HUES48 (cell line): Measurements from ENCODE around the gene DIP2C.

Experiments
- H3K27ac ChIP-seq: one replicate; pipeline ENCODE4 v1.7.0; 2013; ENCODE audit warnings: low read depth, low read length, inconsistent platforms
- H3K27me3 ChIP-seq: 2 replicates; pipeline ENCODE4 v1.6.1; 2013; ENCODE audit warnings: mild to moderate bottlenecking, low read length; ENCODE audit not compliant: control insufficient read depth, insufficient read depth
- H3K36me3 ChIP-seq: 2 replicates; pipeline ENCODE4 v1.6.1; 2013; ENCODE audit warnings: low read length; ENCODE audit not compliant: control insufficient read depth, insufficient read depth
- H3K4me1 ChIP-seq: 2 replicates; pipeline ENCODE4 v1.6.1; 2013; ENCODE audit warnings: mild to moderate bottlenecking, low read length; ENCODE audit not compliant: control insufficient read depth, insufficient read depth
- H3K4me3 ChIP-seq: 2 replicates; pipeline ENCODE4 v1.5.1; 2013; ENCODE audit warnings: mild to moderate bottlenecking, low read depth, low read length
- H3K9ac ChIP-seq: 2 replicates; pipeline ENCODE4 v1.6.1; 2013; ENCODE audit warnings: mild to moderate bottlenecking, low read depth, low read length, moderate library complexity
- H3K9me3 ChIP-seq: 2 replicates; pipeline ENCODE4 v1.6.1; 2013; ENCODE audit warnings: low read length; ENCODE audit not compliant: control insufficient read depth, insufficient read depth

The DIP2C gene

DNA sequence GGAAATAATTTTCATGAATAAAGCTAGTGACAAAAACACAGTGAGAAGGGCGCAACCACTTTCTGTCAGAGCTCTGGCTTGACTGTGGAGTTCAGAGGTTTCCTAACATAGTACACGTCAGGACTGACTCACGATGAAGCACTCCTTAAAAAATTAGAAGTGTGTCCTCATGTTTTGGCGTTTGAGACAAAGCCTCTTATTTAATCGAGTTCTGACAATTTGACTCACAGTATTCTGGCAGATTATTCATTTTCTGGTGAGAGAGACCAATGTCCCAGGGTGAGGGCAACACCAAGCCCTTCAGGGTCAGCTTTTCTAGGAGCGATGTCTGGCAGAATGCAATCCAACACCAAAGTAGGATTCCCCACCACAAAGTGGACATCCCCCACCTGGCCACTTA lies 108.7 kb downstream of the DIP2C start:
- H3K27ac ChIP-seq: no peak overlapping the region
- H3K4me1 ChIP-seq: no peaks in the 10 kb centered on the region

DNA sequence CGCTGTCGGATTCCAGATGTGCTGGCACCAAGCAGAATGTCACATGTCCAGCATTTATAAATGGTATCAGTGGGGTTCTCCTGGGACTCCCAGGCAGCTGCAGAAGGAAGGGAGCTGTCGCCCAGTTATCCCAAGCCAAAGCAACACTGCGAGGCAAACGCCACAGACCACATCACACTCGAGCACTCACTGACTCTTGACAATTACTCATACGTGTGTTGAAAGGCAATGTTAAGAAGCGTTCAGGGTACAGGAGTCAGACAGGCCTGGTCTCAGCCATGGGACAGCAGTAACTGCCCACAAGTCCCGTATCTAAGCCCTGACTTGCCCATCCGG lies 113.4 kb downstream of the DIP2C start:
- no peak overlapping the region for H3K27ac ChIP-seq
- H3K36me3 ChIP-seq: no peaks in the 10 kb centered on the region
- no peak overlapping the region for H3K4me3 ChIP-seq
- no peak overlapping the region for H3K9ac ChIP-seq
- no peaks in the 10 kb centered on the region for H3K9me3 ChIP-seq
- H3K4me1 ChIP-seq: no peaks in the 10 kb centered on the region
- no peaks in the 10 kb centered on the region for H3K27me3 ChIP-seq

More for the DNA sequence above, 108.7 kb downstream of the DIP2C start:
- Histone ChIP-seq H3K27me3 (no peaks in the 10 kb centered on the region), H3K36me3 (no peaks in the 10 kb centered on the region), H3K9me3 (no peaks in the 10 kb centered on the region), H3K9ac (no peak overlapping the region), H3K4me3 (no peak overlapping the region)

DNA sequence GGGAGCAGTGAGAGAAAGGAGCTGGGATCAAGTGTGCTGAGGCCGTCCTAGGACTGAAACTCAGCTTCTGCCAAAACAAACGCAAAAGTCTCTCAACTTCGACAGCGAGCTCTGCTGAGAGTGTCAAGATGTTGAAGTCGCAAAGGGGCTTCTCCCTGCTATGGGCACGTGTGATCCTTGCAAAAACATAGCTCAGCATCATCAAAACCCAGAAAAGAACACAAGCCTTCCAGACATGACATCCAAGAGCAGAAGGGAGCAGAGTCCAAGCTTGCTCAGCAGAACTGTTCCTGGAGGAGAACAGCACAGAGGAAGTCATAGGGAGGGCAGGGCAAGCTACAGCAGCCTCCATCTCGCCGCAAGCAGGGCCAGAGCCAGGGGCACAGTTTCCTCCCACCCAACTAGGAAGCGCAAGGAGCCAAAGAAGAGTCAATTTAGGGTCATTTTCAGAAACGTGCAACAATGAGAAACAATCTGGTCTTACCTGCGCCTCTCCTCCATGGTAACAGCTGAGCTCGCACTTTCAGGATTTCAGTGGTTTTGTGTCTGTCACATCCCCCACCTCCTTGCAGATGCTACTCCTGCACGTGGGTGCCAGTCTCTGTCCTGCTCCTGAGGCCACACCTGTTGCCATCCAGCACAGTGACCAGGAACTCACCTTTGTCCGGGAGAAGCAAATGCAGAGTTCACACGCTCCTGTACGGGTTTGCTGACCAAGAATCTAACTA lies 113.9 kb downstream of the DIP2C start:
- Histone ChIP-seq H3K36me3 (no peaks in the 10 kb centered on the region), H3K9me3 (no peaks in the 10 kb centered on the region), H3K27me3 (no peaks in the 10 kb centered on the region), H3K4me1 (no peaks in the 10 kb centered on the region), H3K4me3 (no peak overlapping the region), H3K27ac (no peak overlapping the region), H3K9ac (no peak overlapping the region)

DNA sequence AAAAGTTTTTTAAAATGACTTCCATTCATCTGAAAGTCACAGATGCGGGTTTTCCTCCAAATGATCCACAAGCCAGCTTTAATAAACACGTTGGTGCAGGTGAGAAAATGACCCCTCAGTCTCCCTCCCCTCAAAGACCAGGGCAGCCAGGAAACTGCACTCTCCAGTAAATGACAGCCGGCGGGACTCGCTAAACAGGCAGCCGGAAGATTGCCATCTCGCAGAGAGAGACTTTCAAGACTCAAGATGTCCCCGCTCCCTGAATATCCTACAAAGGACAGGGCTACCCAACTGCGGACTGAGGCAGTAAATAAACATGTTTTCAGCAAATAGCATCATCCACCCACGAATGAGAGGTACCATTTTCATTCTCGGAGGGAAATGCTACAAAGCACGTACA lies 116.8 kb downstream of the DIP2C start:
- Histone ChIP-seq H3K4me1 (no peaks in the 10 kb centered on the region), H3K9ac (no peak overlapping the region)

DNA sequence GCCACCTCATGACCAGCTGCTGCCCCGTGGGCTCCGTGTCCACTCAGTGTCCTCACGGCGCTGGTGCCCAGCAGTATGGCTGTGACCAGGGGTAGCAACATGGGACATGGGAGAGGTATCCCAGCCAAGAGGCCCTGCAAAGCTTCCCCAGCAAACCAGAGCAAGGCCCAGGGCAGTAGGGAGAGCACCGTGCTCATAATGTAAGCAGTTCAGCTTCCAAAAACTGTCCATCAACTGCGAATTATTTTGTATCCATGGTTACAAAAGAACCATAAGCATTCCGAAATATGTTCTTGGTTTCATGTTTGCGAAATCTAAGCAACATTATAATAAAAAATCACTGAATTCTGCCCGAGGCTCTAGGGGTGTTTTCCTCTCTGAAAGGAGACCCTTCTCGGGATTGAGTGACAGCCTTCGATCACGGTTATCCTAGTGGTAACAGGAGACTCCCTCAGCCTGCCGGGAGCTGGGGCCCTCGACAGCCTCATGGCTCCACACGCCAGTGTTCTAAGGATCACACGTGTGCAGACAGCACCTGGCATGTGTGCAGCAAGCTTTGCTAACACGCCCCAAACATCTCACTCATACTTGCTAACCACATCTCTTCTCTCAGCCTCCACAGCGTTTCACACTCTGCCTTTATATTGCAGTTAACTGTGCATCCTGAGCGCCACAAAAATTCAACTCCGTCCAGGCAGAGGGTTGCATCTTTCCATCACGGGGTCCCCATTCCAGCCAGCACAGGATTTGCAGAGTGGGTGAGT lies 117.6 kb downstream of the DIP2C start:
- Histone ChIP-seq H3K27me3 (no peaks in the 10 kb centered on the region), H3K27ac (no peak overlapping the region), H3K4me1 (no peaks in the 10 kb centered on the region), H3K9me3 (no peaks in the 10 kb centered on the region), H3K9ac (no peak overlapping the region), H3K4me3 (no peak overlapping the region), H3K36me3 (no peaks in the 10 kb centered on the region)

More for the DNA sequence above, 116.8 kb downstream of the DIP2C start:
- H3K36me3 ChIP-seq: no peaks in the 10 kb centered on the region
- H3K4me3 ChIP-seq: no peak overlapping the region
- H3K9me3 ChIP-seq: no peaks in the 10 kb centered on the region
- no peak overlapping the region for H3K27ac ChIP-seq
- H3K27me3 ChIP-seq: no peaks in the 10 kb centered on the region

DNA sequence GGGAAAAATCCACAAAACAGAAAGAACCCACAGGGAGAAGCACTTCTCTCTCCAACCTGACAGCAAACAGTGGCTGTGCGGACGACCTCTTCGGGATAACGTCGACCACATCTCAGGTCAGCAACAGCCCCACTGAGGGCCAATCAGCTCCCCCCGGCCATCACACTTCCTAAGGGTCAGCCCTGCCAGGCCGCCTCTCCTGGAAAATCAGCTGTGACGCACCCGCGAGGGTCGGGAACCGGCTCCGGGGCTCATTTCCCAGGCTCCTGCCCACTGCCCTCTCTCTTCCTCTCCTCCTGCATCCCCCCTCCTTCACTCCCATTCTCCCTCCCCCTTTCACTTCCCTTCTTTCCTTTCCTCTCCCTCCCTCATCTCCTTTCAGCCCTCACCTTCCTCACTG lies 118.3 kb downstream of the DIP2C start:
- Histone ChIP-seq H3K9ac (no peak overlapping the region), H3K27ac (no peak overlapping the region), H3K27me3 (no peaks in the 10 kb centered on the region), H3K36me3 (no peaks in the 10 kb centered on the region), H3K4me1 (no peaks in the 10 kb centered on the region), H3K9me3 (no peaks in the 10 kb centered on the region), H3K4me3 (no peak overlapping the region)

DNA sequence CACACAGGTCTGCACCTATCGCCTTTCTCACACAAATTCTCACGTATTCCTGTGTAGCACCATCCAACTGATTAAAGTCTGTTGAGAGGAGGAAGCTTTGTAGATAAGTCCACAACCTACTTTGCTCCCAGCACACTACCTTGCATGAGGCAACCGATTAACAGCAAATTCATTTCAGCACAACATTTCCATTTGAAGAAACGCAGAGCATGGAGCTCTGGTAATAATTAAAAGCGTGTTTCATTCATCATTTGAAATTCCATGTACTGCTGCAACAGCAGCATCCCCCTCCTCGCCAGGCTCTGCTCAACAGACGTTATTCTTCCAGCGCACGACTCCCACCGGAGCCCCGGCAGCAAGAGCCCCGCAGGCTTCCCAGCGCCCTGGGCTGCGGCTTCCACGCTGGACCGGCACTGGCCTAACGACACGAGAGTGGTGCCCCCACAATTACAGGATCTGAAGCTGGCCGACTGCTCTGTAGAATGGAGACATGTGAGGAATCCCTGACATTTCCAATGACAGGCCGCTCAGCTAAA lies 118.8 kb downstream of the DIP2C start:
- no peaks in the 10 kb centered on the region for H3K9me3 ChIP-seq
- H3K4me3 ChIP-seq: no peak overlapping the region

DNA sequence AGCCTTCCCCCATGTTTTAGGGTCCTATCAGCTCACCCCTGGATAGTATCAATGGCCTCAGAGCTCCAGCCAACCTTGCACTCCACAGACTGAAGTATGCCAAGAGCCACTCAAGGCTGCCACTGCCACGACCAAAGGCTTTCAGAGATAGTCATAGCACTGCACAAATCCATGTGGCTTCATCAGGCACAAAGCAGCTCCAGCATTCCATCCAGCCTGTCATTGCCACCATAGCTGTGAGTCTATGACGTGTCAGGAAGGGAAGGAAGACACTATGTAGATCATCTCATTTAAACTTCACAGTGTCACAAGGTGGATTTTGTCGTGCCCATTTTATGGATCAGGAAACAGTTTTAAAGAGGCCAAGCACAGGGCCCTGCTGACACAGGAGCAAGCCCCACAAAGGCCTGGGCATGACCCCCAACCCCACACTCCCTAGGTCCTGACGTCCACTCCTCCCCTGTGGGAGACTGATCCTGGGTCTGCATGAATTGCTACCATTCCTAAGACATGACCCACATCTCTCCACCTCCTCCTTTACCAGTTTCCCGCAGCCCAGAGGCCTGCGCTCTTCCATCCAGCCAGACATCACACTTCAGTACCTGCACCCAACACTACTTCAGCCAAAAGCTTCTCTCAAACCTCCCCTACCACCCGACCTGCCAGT lies 119.4 kb downstream of the DIP2C start:
- H3K36me3 ChIP-seq: no peaks in the 10 kb centered on the region
- H3K9me3 ChIP-seq: no peaks in the 10 kb centered on the region
- no peak overlapping the region for H3K4me3 ChIP-seq
- no peak overlapping the region for H3K9ac ChIP-seq
- H3K4me1 ChIP-seq: no peaks in the 10 kb centered on the region
- no peak overlapping the region for H3K27ac ChIP-seq
- H3K27me3 ChIP-seq: no peaks in the 10 kb centered on the region

More for the DNA sequence above, 118.8 kb downstream of the DIP2C start:
- no peaks in the 10 kb centered on the region for H3K27me3 ChIP-seq
- no peaks in the 10 kb centered on the region for H3K4me1 ChIP-seq
- no peak overlapping the region for H3K27ac ChIP-seq
- no peaks in the 10 kb centered on the region for H3K36me3 ChIP-seq
- H3K9ac ChIP-seq: no peak overlapping the region

DNA sequence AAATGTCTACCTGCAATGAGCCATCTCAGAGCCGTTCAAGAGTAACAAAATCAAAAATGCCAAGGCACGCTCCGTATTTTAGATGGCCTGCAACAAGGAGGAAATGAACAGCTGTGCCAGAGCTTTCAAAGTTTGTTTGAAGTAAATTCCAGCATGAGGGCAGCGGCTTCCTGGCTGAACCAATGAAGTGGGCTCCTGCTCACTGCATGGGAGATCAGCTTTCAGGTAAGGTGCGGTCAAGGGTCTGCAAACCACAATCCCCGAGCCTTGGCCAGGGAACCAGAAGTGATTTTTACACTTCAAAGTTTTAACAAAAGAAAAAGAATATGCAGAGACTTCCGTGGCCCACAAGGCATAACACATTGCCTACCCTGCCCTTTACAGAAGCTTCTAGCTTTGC lies 120.6 kb downstream of the DIP2C start:
- Histone ChIP-seq H3K4me3 (no peak overlapping the region), H3K9ac (no peak overlapping the region), H3K4me1 (no peaks in the 10 kb centered on the region), H3K36me3 (no peaks in the 10 kb centered on the region), H3K9me3 (0 out of 2 replicates have a peak, but pooled peaks cover 4% of the 10 kb centered on the region), H3K27me3 (no peaks in the 10 kb centered on the region), H3K27ac (no peak overlapping the region)

DNA sequence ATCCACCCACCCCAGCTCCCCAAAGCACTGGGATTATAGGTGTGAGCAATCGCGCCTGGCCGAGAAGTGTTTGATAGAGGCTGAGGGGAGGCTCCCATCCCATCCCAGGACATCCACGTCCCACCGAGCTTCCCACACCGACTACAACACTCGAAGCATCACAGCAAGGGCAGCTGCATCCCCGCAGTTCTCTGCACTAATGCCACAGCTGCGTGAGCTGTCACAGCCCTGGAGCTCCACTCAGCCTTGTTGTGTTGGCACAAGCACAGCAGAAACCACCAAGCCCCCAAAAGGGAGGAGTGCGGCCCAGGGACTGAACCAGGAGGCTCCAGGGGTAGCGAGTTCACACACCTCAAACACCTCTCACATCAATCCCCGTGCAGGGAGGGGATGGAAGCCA lies 121.6 kb downstream of the DIP2C start:
- no peak overlapping the region for H3K9ac ChIP-seq
- no peak overlapping the region for H3K27ac ChIP-seq
- no peak overlapping the region for H3K4me3 ChIP-seq
- no peaks in the 10 kb centered on the region for H3K4me1 ChIP-seq
- no peaks in the 10 kb centered on the region for H3K27me3 ChIP-seq
- 0 out of 2 replicates have a peak, but pooled peaks cover 4% of the 10 kb centered on the region for H3K9me3 ChIP-seq
- no peaks in the 10 kb centered on the region for H3K36me3 ChIP-seq
